Measurements from ENCODE around the gene TGFB1.
"Not testable (repeated sequence)": the region's sequence is repeated elsewhere in the genome, so short reads cannot be mapped to it uniquely, and the experiment has no call there.

The TGFB1 gene

GRCh38 chr19:41354343-41354953, 726 bp upstream of the TGFB1 start:
- H3K4me3 ChIP-seq (ENCODE audit: low read length) = peak overlapping the region; percentile 75
- no peak for DNase-seq (ENCODE audit: low read depth)
- no peak for TF ChIP-seq CTCF (IDR thresholded peaks at IDR 0.05; ENCODE audit: insufficient read depth, low read depth, low read length, missing control alignments)

GRCh38 chr19:41352609-41353465, 885 bp downstream of the TGFB1 start:
- peak overlapping the region; percentile 75 for H3K4me3 ChIP-seq (ENCODE audit: low read length)
- peak; percentile 62 for DNase-seq (ENCODE audit: low read depth)
- peak; percentile 39 for TF ChIP-seq CTCF (IDR thresholded peaks at IDR 0.05; ENCODE audit: insufficient read depth, low read depth, low read length, missing control alignments)

GRCh38 chr19:41352279-41352608, 1.5 kb downstream of the TGFB1 start:
- no peak for DNase-seq (ENCODE audit: low read depth)
- peak overlapping the region; percentile 75 for H3K4me3 ChIP-seq (ENCODE audit: low read length)
- TF ChIP-seq CTCF (IDR thresholded peaks at IDR 0.05; ENCODE audit: insufficient read depth, low read depth, low read length, missing control alignments) = no peak

GRCh38 chr19:41351339-41352245, 2.1 kb downstream of the TGFB1 start:
- H3K4me3 ChIP-seq (ENCODE audit: low read length) = peak overlapping the region; percentile 75
- peak; percentile 70 for DNase-seq (ENCODE audit: low read depth)
- no peak for TF ChIP-seq CTCF (IDR thresholded peaks at IDR 0.05; ENCODE audit: insufficient read depth, low read depth, low read length, missing control alignments)

- no peak for DNase-seq (ENCODE audit: low read depth)
- H3K4me3 ChIP-seq (ENCODE audit: low read length) = peak overlapping the region; percentile 75
- no peak for TF ChIP-seq CTCF (IDR thresholded peaks at IDR 0.05; ENCODE audit: insufficient read depth, low read depth, low read length, missing control alignments)
Observed at GRCh38 chr19:41350735-41351338, 2.9 kb downstream of the TGFB1 start.

- DNase-seq (ENCODE audit: low read depth); H3K4me3 ChIP-seq (ENCODE audit: low read length): not testable (repeated sequence)
Observed at GRCh38 chr19:41346916-41347315, 6.8 kb downstream of the TGFB1 start.

- no peak for DNase-seq (ENCODE audit: low read depth)
- H3K4me3 ChIP-seq (ENCODE audit: low read length) = no peak overlapping the region
- TF ChIP-seq CTCF (IDR thresholded peaks at IDR 0.05; ENCODE audit: insufficient read depth, low read depth, low read length, missing control alignments) = no peak
Observed at GRCh38 chr19:41344162-41344561, 9.6 kb downstream of the TGFB1 start.

All from epithelial cell of esophagus (primary cell).